Endothelial cell of coronary artery (primary cell): ENCODE results near the gene ASNS. TPM values are rescaled to one million over a fixed set of nuclear protein-coding genes. Genes with fewer than 3 reads are reported as not detected.

Experiments
- total RNA-seq: library from RNA; depleted of rRNA; stranded (reverse); fragments of >200 nt; gene quantifications from 2 replicates; pipeline ENCODE4 v1.2.3, GENCODE V29; 2014

Gene ASNS, protein sequence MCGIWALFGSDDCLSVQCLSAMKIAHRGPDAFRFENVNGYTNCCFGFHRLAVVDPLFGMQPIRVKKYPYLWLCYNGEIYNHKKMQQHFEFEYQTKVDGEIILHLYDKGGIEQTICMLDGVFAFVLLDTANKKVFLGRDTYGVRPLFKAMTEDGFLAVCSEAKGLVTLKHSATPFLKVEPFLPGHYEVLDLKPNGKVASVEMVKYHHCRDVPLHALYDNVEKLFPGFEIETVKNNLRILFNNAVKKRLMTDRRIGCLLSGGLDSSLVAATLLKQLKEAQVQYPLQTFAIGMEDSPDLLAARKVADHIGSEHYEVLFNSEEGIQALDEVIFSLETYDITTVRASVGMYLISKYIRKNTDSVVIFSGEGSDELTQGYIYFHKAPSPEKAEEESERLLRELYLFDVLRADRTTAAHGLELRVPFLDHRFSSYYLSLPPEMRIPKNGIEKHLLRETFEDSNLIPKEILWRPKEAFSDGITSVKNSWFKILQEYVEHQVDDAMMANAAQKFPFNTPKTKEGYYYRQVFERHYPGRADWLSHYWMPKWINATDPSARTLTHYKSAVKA
- total RNA-seq = 3.6 and 28.3 TPM in 2 replicates

DNA sequence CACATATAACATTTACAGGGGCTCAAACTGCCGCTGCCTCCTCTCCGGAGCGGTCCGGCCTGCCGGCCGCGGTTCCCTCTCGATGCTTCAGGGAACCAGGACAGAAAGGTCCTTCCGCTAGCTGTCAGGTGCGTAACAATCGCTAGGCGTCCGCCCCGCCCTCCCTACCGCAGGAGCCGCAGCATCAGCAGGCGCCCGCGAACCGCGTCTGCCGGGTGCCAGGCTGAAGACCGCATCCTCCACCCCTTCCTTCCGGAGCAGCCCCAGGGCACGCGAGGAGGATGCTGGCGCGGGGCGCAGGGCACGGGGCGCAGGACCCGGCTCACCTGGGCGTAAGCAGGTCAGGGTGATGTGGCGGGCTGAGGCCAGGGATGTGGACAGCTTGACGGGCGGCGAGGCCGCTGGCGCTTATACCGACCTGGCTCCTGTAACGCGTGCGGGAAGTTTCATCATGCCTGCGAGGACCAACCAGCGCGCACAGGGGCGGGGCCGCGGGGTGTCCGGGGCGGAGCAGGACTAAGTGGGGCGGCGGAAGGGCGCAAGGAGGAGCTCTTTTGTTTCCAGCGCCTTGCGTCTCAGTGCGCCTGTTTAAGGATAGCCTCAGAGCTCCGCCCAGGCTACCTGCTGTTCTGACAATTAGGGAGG lies at the start of gene ASNS:
TSS of gene ASNS (minus strand) at position 384 of the 645 bp plus-strand sequence. CDS start 3,252 bp downstream, outside the sequence.

Other genes with a start within 250 kb of the ASNS start
- not detected in 2 replicates for gene TAC1, start 140.3 kb downstream of the ASNS start, total RNA-seq
- gene OCM2, start 117.8 kb upstream of the ASNS start, total RNA-seq = not detected in 2 replicates
- gene LMTK2, start 234.5 kb upstream of the ASNS start, total RNA-seq = 8.0 and 9.9 TPM in 2 replicates